GM12874 (cell line): ENCODE results near the gene APOA4.

Experiments used
- CTCF ChIP-seq: IDR thresholded peaks from 2 replicates; pipeline ENCODE4 v1.5.1; 2011; ENCODE audit warnings: low read depth, mild to moderate bottlenecking, control low read depth, low read length, moderate library complexity; ENCODE audit not compliant: insufficient read depth

Gene APOA4

DNA sequence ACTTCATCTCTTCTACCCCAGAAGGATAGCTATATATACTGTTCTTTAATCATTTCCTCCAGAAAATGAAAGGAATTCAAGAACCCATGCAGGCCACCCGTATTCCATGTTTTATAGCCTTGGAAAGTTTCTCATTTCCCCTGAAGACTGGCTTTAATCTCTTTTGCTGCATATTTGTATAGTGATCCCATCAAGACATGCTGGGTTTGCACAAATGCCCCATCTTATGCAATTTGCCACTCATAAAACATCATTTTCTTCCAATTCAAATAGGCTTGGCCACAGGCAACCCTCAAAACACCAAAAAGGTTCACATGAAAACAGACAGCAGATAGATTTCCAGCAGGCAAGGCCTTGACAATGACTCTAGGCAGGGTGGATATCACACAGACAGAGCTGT is 42.6 kb upstream of the APOA4 start:
- no peak for TF ChIP-seq CTCF

DNA sequence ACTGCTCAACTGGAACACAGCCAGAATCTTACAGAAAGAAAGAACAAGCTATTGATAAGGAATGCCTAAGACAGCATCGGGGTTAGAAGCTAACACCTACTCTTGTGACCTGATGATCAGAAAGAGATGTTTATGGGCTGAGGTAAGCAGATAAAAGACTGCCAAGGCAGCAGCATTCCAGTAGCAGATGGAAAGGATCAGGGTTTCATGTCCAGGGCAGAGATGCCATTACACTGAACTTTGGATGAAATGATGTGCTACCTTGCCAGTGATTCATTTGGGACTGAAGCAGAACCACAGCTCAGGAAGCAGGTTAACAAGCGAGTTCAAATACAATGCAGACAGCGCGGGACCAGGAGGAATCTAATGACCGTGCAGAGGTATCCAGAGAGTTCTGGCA is 41.4 kb upstream of the APOA4 start:
- TF ChIP-seq CTCF: no peak

DNA sequence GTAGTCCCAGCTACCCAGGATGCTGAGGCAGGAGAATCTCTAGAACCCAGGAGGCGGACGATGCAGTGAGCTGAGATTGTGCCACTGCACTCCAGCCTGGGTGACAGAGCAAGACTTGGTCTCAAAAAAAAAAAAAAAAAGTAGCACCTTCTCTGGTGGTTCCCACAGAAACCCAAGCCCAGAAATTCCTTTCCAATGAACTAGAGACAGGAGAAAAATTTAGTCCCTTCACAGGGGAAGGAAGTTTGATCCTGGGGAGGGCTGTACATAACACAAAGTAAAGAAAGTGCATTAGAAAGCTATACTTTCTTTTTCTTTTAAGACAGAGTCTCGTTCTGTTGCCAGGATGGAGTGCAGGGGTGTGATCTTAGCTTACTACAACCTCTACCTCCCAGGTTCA is 39.8 kb upstream of the APOA4 start:
- TF ChIP-seq CTCF: no peak

- TF ChIP-seq CTCF: no peak
Measured at GRCh38 chr11:116862185-116862584, 39.1 kb upstream of the APOA4 start.

DNA sequence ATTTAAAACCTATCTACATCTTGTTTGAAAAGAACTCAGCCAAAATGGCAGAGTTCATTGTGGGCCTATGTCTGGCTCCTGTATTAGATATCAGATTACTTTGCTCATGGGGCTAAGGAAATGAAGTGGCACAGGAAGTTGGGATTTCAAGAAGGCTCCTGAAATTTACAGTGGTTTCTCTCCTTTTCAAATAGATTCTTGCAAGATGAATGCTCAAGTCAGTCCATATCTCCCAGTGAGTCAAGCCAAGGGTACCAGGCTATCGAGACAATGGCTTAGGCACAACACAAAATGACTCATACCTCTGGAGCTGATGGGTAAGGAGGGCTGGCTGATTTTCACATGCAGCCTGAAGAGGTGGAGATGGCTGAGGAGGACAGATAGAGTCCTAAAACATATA is 38.4 kb upstream of the APOA4 start:
- TF ChIP-seq CTCF: no peak

DNA sequence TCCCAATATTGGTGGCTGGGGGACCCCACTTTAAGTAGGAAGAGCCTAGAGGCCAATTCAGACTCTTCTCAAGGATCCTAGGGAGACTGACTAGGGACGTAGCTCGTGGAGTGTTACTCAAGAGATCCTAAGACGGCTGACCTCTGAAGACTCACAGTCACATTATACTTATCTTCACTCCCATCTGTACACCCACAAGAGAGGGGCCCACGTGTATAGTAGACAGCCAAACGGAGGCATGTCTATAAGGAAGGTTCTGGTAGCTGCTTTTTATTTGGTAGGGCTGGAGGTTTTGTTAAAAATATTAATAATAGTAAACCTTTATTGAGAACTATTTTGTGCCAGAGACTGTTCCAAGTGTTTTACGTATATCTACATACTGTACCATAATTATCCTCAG is 37.2 kb upstream of the APOA4 start:
- TF ChIP-seq CTCF: no peak

DNA sequence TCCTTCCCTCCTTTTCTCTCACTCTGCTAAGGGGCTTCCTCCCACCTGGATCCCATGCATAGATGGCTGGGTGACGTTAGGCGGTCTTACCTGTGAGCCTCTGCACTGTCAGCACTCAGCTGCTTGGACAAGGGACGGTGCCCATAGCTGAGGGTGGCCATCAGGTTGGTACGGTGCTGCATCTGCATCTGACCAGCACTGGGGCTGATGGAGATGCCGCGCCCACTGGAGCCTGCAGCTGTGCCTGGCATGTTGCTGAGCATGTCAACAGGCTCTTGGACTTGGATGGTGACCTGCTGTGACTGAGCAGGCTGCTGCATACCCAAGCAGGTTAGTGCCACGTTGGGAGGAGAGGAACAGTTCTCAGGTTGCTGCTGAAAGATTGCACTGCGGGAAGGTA is 36.1 kb upstream of the APOA4 start:
- no peak for TF ChIP-seq CTCF

- TF ChIP-seq CTCF: no peak
Measured at GRCh38 chr11:116857936-116858335, 34.8 kb upstream of the APOA4 start.
